HG02610 (cell line): ENCODE results near the gene NSUN2.

Experiments used
- ATAC-seq: cut with Tn5 transposase; IDR thresholded peaks from one replicate; pipeline ENCODE4 v1.9.1; 2021; ENCODE audit warnings: mild to moderate bottlenecking, moderate library complexity; ENCODE audit not compliant: unreplicated experiment

NSUN2 gene

GRCh38 chr5:6567068-6567467 is 65.8 kb downstream of the NSUN2 start:
- ATAC-seq, result no peak

GRCh38 chr5:6565492-6565891 is 67.4 kb downstream of the NSUN2 start:
- no peak for ATAC-seq

GRCh38 chr5:6557807-6558575 is 74.9 kb downstream of the NSUN2 start:
- ATAC-seq, result no peak

GRCh38 chr5:6556802-6557102 is 76.1 kb downstream of the NSUN2 start:
- no peak for ATAC-seq

- ATAC-seq, result no peak
These were observed 76.6 kb downstream of the NSUN2 start for GRCh38 chr5:6556089-6556801.

GRCh38 chr5:6554812-6555211 is 78.0 kb downstream of the NSUN2 start:
- no peak for ATAC-seq

GRCh38 chr5:6553972-6554371 is 78.9 kb downstream of the NSUN2 start:
- no peak for ATAC-seq

- ATAC-seq, result no peak
These were observed 80.2 kb downstream of the NSUN2 start for GRCh38 chr5:6552612-6553011.

GRCh38 chr5:6551955-6552313 is 80.9 kb downstream of the NSUN2 start:
- no peak for ATAC-seq

GRCh38 chr5:6551287-6551954 is 81.4 kb downstream of the NSUN2 start:
- no peak for ATAC-seq

GRCh38 chr5:6550628-6551027 is 82.2 kb downstream of the NSUN2 start:
- ATAC-seq, result no peak
